ENCODE data around the gene ADCK1.

- TF ChIP-seq CTCF (IDR thresholded peaks at IDR 0.05; ENCODE audit: insufficient read depth, low read length, poor library complexity, severe bottlenecking) (no peak), EZH2phosphoT487 (conservative IDR thresholded peaks at IDR 0.05; ENCODE audit: low read length) (no peak)
Measured at GRCh38 chr14:77911356-77911755, 111.4 kb downstream of the ADCK1 start.
